HG03457 (cell line): Measurements from ENCODE around the gene WDR81.
A peak's percentile ranks its signal among the peaks of the same experiment; 100 is the strongest.
"Not testable (repeated sequence)": the region's sequence is repeated elsewhere in the genome, so short reads cannot be mapped to it uniquely, and the experiment has no call there.

Source experiments
- ATAC-seq: cut with Tn5 transposase; IDR thresholded peaks from one replicate; pipeline ENCODE4 v1.9.1; 2021; ENCODE audit warnings: moderate number of reproducible peaks; ENCODE audit not compliant: unreplicated experiment

The WDR81 gene

DNA sequence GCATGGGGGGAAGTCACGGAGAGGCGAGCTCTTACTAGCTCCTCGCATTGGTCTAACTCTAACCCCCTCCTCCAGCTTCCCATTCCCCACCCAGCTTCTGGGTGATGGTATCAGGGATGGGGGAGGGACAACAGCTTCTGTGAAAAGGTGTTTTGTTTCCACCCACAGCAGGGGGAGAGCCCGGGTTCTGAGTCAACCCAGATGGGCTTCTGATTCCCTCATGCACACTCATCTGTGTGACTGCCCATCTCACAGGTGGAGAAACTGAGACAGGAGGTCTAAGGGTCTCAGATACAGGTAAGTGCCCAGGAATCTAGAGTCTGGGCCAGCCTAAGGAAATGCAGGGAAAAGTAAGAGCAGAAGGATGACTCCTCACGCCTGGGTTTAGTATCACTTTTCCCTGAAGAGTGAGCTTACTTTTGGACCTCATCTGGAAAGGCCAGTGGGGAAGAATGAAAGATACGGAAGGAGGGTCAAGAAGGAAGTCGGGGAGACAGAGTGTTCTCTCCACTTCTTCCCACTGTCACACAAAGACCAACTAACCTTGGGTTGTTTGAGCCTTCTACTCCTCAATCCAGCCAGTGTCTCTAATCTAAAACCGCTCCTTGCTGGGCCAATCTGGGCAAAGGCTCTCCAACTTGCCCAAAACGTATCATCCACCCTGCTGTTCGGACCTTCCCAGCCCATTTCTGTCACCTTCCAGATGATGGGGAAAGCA is 11.2 kb upstream of the WDR81 start:
- ATAC-seq, result no peak

DNA sequence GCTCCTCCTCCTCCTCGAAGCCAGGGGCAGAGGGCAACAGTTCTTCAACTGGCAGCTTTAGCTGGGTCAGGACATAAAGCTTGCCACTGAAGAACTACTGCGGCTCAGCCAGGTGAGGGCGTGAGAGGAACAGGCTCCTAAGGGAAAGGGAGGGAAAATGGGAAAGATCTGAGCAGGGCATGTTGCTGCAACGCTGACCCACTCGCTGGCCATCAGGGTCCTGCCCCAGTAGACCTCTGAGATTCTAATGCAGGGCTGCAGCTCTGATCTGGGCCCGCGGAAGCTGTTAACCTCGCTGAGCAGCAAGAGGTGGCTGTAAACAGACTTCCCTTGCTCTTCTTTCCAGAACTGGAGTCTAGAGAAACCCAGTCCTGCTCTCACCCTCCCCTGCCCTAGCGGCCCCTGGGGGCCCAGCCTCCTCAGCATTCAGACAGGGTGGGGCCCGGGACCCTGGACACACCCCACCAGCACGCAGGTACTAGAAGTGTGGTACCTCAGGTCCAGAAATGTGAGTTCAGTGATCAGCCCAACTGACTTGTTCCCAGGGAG is 10.6 kb upstream of the WDR81 start:
- ATAC-seq, result no peak

DNA sequence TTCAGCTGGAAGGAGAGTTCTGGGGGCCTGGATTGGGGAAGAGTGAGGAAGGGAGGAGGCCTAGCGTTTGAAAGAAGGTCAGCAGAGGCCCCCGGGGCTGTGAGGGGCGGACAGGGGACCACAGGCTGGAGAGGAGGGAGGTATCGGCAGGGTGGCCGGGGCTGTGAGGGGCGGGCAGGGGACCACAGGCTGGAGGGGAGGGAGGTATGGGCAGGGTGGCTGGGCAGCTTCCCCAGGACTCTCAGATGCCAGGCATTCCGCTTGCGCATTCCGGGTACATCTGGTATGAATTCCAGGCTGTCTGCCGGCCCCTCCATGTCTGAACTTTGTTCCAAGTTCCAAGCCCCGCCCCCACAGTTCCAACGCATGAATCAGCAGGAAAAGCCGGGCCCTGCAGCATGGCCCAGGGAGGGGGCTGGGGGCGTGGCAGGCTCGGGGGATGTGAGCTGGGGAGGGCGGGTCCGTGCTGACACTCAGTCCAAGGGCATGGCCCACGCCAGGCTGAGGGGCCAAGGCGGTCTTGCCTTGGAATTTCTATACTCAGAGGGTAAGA is 10.0 kb upstream of the WDR81 start:
- no peak for ATAC-seq

DNA sequence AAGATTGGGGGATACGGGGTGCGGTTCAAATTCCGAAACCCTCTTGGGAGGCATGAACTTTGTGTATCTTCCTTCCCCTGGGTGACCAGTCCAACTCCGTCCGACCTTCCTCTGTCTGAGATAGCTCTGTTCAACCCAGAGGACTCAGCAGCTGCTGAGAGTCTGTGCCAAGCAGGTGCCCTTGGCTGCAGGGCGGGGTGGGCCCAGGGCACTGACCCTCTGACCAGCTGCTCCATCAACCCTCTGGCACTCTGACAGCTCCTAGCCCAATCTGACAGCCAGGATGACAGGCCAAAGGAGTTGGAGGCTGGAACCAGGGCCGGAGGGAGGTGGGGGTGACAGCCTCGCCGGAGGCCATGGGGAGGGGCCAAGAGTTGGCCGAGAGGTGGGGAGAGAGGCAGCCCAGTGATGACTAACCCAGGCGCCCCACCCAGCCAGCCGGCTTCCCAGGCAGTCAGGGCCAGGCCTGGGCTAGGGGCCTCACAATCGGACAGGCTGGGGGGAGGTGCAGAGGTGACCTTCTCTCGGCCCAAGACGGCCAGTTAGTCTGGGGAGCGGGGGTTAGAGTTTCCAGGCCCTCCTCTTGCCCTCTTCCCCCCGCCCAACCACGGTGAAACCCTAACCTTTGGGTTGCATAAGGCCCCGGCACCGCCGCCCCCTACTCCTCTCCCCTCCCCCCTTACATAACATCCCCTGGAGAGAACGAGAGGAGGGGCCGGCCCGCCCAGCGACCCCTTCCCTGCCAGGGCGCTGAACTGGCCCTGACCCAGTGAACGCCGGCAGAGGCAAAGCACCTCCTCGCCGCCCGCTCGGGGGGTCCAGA is 9.3 kb upstream of the WDR81 start:
- no peak for ATAC-seq

DNA sequence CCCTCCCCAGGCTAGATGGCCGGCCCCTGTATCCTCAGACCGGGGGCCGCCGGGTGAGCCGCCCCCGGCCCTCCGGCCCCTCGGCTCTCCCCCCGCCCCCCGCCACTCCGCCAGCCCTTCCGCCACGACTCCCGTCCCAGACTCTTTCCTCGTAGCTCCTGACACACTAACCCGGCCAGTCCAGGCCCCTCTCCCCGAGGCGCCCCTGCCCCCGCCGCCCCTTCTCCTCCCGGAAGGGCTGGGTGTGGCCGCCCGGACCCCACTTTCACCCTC is 8.8 kb upstream of the WDR81 start:
- ATAC-seq, result no peak

DNA sequence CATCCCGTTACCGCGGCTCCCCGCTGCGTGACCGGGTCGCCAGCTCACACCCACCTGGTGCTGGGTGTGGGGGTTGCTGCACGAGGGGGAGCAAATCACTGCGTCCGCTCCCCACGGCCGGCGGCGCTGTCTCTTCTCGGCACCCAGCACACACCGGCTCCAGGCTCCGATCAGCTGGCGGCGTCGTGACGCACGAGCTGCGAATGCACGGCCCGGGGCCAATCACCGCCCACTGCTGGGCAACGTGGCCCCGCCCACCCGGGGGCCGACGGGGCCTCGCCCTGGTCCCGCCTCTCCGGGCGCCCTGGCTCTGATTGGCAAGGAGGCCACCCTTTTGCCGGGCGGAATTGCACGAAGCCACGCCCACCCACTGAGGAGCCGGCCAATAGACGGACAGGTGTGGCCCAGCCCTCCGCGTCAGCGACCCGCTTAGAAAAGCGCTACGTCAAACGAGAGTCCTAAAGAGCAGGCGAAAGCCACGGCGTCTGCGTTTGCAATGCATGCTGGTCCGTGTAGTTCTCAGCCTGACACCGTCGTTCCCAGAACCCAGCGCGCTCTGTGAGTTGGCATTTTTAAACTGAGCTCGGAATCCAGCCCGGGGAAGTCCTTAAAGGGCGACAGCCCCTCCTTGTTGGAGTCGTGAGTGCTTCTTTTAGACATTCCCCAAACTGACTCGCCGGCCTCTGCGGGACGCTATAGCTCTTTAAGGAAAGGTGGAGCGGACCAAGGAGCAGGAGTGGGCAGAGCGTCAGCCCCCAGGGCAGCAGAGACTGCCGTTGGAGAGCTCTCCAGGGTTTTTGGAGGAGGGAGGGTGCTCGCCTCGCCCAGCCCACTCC is 8.2 kb upstream of the WDR81 start:
- peak; percentile 68 for ATAC-seq

DNA sequence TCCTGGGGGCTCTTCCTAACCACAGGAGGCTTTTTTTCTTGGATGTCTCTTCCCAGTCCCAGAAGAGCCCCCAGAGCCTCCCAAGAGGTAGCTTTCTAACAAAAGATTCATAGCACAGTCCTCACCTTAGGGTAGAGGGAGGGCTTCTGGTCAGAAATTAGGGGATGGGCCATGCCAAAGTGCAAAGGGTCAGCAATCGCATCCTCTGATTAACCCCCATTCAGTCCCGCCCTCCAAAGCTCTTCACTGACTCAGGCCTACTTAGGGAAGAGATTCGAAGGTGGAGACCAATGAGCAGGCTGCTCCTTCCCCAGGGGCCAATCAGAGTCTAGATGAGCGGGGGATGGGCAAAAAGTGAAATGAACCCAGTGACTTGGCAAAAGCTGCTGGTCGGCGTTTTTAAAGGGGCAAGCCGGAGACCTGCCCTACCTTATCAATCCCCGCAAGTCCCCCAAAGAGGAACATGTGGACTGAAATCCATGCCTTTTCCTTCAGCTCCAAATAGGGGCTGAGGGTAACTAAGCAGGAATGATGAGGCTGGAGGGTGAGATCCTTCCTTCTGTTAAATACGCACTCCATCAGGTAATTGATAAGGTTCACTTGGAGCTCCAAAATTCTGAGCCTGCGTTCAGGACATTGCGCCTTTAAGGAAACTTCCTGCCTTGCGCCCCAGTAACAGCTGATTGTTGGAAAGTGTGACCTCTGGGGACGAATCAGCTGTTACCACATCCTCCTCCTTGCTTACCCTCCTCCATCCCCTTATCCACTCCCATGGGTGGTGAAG is 7.4 kb upstream of the WDR81 start:
- peak; percentile 32 for ATAC-seq

DNA sequence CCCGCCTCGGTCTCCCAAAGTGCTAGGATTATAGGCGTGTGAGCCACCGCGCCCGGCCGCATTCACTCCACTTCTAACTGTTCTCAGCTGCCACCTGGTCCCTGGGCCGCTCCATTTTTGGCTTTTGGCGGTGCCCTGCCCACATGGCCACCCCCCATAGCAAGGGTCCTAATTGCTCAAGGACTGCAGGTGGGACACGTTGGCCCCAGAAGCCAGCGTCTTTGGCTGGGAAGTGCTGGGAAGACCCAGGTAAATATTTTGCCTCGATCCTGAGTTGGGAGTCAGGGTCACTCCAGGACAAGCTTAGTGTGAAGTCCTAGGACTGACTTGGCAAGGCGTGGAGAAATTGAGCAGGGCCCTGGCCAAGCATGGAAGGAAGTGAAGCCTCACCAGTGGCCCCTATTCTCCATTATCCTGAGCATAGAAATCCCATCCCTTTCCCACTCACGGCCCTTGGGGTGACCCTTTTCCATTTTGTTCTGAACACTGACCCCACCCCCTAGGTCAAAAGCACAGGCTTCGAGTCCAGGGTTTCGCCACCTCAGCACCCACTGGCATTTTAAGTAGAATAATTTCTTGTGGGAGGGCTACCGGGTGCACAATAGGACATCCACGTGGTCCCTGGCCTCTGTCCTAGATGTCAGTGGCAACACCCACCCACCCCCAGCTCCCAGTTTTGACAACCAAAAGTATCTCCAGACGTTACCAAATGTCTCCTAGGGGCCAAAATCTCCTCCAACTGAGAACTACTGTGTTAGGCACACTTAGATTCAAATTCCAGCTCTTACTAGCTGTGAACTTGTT is 5.9 kb upstream of the WDR81 start:
- ATAC-seq, result no peak

DNA sequence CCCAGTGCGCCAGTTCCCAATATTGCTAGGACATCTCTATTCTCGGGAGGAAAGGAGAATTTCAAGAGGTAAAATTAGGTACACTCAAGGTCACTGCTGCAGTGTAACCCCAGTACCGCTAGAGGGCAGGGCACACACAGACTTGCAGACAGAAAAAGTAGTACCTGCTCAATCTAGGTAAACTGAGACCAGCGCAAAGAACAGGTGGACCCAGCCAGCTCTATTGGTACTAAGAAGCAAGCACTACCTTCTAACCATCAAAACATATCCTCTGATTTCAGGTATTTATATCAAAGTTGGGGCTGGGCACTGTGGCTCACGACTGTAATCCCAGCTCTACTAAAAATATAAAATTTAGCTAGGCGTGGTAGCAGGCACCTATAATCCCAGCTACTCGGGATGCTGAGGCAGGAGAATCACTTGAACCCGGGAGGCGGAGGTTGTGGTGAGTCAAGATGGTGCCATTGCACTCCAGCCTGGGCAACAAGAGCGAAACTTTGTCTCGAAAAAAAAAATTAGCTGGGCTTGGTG is 3.6 kb upstream of the WDR81 start:
- no peak for ATAC-seq

DNA sequence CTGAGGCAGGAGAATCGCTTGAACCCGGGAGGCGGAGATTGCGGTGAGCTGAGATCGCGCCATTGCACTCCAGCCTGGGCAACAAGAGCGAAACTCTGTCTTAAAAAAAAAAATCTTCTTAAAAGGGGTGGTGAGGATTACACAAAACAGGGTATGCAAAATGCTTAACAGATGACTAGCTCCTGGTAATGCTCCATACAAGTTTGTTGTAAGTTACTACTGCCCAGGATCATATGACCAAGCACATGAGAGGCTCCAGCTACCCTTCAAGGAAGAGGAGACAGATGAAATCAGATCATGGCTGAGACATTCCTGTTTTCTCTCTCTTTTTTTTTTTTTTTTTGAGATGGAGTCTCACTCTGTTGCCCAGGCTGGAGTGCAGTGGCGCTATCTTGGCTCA is 2.5 kb upstream of the WDR81 start:
- not testable (repeated sequence) for ATAC-seq

DNA sequence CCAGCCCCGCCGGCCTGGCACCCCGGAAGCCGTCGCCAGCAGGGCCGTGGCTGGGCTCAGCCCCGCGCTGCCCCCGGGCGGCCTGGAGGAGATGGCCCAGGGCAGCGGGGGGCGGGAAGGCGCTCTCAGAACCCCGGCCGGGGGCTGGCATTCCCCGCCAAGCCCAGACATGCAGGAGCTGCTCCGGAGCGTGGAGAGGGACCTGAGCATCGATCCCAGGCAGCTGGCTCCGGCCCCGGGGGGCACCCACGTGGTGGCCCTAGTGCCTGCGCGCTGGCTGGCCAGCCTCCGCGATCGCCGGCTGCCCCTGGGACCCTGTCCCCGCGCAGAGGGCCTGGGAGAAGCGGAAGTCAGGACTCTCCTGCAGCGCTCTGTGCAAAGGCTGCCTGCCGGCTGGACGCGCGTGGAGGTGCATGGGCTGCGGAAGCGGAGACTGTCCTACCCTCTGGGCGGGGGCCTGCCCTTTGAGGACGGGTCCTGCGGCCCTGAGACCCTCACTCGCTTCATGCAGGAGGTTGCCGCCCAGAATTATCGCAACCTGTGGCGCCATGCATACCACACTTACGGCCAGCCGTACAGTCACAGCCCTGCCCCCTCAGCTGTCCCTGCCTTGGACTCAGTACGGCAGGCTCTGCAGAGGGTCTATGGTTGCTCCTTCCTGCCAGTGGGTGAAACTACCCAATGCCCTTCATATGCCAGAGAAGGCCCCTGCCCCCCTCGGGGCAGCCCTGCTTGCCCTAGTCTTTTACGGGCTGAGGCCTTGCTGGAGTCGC is 551 bp downstream of the WDR81 start:
- no peak for ATAC-seq

DNA sequence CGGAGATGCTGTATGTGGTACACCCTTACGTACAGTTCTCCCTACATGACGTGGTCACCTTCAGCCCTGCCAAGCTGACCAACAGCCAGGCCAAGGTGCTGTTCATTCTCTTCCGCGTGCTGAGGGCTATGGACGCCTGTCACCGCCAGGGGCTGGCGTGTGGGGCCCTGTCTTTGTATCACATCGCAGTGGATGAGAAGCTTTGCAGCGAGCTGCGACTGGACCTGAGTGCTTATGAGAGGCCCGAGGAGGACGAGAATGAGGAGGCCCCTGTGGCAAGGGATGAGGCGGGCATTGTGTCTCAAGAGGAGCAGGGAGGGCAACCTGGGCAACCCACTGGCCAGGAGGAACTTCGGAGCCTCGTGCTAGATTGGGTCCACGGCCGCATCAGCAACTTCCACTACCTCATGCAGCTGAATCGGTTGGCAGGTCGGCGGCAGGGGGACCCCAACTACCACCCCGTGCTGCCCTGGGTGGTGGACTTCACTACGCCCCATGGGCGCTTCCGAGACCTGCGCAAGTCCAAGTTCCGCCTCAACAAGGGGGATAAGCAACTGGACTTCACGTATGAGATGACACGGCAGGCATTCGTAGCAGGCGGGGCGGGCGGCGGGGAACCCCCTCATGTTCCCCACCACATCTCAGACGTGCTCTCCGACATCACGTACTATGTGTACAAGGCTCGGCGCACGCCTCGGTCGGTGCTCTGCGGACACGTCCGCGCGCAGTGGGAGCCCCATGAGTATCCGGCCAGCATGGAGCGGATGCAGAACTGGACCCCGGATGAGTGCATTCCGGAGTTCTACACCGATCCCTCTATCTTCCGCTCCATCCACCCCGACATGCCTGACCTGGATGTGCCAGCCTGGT is 1.4 kb downstream of the WDR81 start:
- no peak for ATAC-seq

DNA sequence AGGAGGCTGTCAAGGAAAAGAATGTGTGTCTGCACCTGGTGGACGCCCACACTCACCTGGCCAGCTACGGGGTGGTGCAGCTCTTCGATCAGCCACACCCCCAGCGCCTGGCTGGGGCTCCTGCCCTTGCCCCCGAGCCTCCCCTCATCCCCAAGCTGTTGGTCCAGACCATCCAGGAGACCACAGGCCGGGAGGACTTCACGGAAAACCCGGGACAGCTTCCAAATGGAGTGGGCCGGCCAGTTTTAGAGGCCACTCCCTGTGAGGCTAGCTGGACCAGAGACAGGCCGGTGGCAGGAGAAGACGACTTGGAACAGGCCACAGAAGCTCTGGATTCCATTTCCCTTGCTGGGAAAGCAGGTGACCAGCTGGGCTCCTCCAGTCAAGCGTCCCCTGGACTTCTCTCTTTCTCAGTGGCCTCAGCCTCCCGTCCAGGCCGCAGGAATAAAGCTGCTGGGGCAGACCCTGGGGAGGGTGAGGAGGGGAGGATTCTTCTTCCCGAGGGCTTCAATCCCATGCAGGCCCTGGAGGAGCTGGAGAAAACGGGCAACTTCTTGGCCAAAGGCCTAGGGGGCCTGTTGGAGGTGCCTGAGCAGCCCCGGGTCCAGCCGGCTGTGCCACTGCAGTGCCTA is 2.2 kb downstream of the WDR81 start:
- ATAC-seq, result no peak

DNA sequence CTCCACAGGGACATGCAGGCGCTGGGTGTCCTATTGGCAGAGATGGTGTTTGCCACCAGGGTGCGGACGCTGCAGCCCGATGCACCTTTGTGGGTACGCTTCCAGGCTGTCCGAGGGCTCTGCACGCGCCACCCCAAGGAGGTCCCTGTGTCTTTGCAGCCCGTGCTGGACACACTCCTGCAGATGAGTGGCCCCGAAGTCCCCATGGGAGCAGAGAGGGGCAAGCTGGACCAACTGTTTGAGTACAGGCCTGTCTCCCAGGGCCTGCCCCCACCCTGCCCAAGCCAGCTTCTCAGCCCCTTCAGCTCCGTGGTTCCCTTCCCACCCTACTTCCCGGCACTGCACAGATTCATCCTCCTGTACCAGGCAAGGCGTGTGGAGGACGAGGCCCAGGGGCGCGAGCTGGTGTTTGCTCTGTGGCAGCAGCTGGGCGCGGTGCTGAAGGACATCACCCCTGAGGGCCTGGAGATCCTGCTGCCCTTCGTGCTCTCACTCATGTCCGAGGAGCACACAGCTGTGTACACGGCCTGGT is 2.8 kb downstream of the WDR81 start:
- no peak for ATAC-seq

DNA sequence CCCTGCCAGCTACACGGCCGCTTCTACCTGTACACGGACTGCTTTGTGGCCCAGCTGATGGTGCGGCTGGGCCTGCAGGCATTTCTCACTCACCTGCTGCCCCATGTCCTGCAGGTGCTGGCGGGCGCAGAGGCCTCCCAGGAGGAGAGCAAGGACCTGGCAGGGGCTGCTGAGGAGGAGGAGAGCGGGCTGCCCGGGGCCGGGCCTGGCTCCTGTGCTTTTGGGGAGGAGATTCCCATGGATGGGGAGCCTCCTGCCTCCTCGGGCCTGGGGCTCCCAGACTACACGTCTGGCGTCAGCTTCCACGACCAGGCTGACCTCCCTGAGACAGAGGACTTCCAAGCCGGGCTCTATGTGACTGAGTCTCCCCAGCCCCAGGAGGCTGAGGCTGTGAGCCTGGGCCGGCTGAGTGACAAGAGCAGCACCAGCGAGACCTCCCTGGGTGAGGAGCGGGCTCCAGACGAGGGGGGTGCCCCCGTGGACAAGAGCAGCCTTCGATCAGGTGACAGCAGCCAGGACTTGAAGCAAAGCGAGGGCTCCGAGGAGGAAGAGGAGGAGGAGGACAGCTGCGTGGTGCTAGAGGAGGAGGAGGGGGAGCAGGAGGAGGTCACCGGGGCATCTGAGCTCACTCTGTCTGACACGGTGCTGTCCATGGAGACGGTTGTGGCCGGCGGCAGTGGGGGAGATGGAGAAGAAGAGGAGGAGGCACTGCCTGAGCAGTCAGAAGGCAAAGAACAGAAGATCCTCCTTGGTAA is 3.5 kb downstream of the WDR81 start:
- ATAC-seq, result no peak

DNA sequence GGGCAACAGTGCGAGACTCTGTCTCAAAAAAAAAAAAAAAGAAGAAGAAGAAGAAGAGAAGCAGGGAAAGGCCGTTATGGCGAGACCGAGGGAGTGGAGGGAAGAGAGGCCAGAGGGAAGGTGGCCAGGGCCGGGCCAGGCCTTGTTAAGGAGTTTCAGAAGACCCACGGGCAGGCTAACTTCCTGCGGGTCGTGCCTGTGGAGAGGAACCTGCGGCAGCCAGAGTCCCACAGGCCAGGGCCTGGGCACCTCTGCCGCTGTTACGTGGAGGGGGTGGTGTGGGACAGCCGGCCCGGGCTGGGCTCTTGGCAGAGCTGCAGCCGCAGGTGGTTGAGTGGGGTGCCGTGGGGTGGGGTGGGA is 5.4 kb downstream of the WDR81 start:
- ATAC-seq, result no peak
